ENCODE results near the gene ARG1. TPM values are rescaled to one million over a fixed set of nuclear protein-coding genes. Genes with fewer than 3 reads are reported as not detected.

Gene ARG1
- total RNA-seq, 1 donor from 2014 or later, result not detected

- H3K4me3 ChIP-seq, result no peak overlapping the region
- Mint-ChIP-seq H3K4me1 (peaks cover 10% of the 10 kb centered on the region), H3K9me3 (no peaks in the 10 kb centered on the region), H3K36me3 (peaks cover under 1% of the 10 kb centered on the region), H3K4me3 (no peak overlapping the region), H3K27me3 (ENCODE audit: insufficient read depth, low read depth) (no peaks in the 10 kb centered on the region), H3K27ac (no peak overlapping the region)
- H3K9ac ChIP-seq, result no peak overlapping the region
- no peaks in the 10 kb centered on the region for H3K27me3 ChIP-seq
- H4K20me1 ChIP-seq (ENCODE audit: low read depth), result no peaks in the 10 kb centered on the region
- no peak overlapping the region for H3K4me2 ChIP-seq
- H3K27ac ChIP-seq, result no peak overlapping the region
- peaks cover 14% of the 10 kb centered on the region for H3K79me2 ChIP-seq (ENCODE audit: low read depth)
- no peaks in the 10 kb centered on the region for H3K9me3 ChIP-seq (ENCODE audit: low read depth)
- H3K4me1 ChIP-seq, result peaks cover 5% of the 10 kb centered on the region
- DNase-seq (ENCODE audit: low spot score), result no peak
- peaks cover 2% of the 10 kb centered on the region for H3K36me3 ChIP-seq
- H2AFZ ChIP-seq (replicated peaks), result no peak overlapping the region
- H3F3A ChIP-seq (ENCODE audit: low read depth), result peaks cover 8% of the 10 kb centered on the region
- no peak for TF ChIP-seq CTCF (IDR thresholded peaks at IDR 0.05)
- no peak for TF ChIP-seq EZH2phosphoT487 (IDR thresholded peaks at IDR 0.05)
- TF ChIP-seq EZH2 (IDR thresholded peaks at IDR 0.05), result no peak
These were observed 56.6 kb downstream of the ARG1 start for GRCh38 chr6:131629651-131630050.

GRCh38 chr6:131631625-131632289, 58.7 kb downstream of the ARG1 start:
- TF ChIP-seq EZH2 (IDR thresholded peaks at IDR 0.05), result no peak
- TF ChIP-seq CTCF (IDR thresholded peaks at IDR 0.05), result no peak
- TF ChIP-seq EZH2phosphoT487 (IDR thresholded peaks at IDR 0.05), result no peak

More at GRCh38 chr6:131631625-131632289, 58.7 kb downstream of the ARG1 start:
- Histone ChIP-seq H3F3A (ENCODE audit: low read depth) (peaks cover 8% of the 10 kb centered on the region), H3K79me2 (ENCODE audit: low read depth) (peaks cover 8% of the 10 kb centered on the region), H3K4me3 (no peak overlapping the region), H3K36me3 (no peaks in the 10 kb centered on the region), H2AFZ (replicated peaks) (no peak overlapping the region), H3K27me3 (no peaks in the 10 kb centered on the region), H4K20me1 (ENCODE audit: low read depth) (no peaks in the 10 kb centered on the region), H3K27ac (no peak overlapping the region), H3K9ac (no peak overlapping the region), H3K4me2 (no peak overlapping the region), H3K4me1 (peaks cover 5% of the 10 kb centered on the region), H3K9me3 (ENCODE audit: low read depth) (no peaks in the 10 kb centered on the region)
- Mint-ChIP-seq H3K4me1 (peaks cover 10% of the 10 kb centered on the region), H3K9me3 (no peaks in the 10 kb centered on the region), H3K36me3 (no peaks in the 10 kb centered on the region), H3K27me3 (ENCODE audit: insufficient read depth, low read depth) (no peaks in the 10 kb centered on the region), H3K27ac (no peak overlapping the region), H3K4me3 (no peak overlapping the region)
- DNase-seq (ENCODE audit: low spot score), result no peak

Other genes with a start within 250 kb of the ARG1 start
- gene MED23, start 55.0 kb downstream of the ARG1 start, total RNA-seq (ENCODE audit: low replicate concordance), result 28.2 and 37.3 TPM in 2 replicates
- 0.09 and 0.50 TPM in 2 replicates for gene ENPP3, start 64.1 kb downstream of the ARG1 start, total RNA-seq (ENCODE audit: low replicate concordance)
- 0.82 TPM in 1 of 2 replicates, not detected in the other for gene OR2A4, start 128.2 kb downstream of the ARG1 start, total RNA-seq (ENCODE audit: low replicate concordance)
- gene CTAGE9, start 137.8 kb downstream of the ARG1 start, total RNA-seq (ENCODE audit: low replicate concordance), result not detected in 2 replicates
- gene ENPP1, start 234.8 kb downstream of the ARG1 start, total RNA-seq (ENCODE audit: low replicate concordance), result 7.8 and 9.7 TPM in 2 replicates